ENCODE measurements around the gene HTR3B.

DNA sequence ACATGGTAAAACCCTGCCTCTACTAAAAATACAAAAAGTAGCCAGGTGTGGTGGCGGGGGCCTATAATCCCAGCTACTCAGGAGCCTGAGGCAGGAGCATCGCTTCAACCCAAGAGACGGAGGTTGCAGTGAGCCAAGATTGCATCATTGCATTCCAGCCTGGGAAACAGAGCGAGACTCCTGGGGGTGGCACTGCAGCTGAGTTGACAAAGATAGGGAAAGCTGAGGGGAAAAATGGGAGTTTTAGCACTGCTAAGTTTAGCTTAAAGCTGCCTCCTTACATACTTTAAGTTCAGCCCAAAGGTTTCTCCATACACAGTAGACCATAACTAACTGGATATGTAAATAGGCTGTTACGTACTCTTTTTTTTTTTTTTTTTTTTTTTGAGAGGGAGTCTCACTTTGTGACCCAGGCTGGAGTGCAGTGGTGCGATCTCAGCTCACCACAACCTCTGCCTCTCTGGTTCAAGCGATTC lies 20.2 kb upstream of the HTR3B start:
- TF ChIP-seq POLR2A (IDR thresholded peaks at IDR 0.05; ENCODE audit: low read length) (no peak), GATA1 (IDR thresholded peaks at IDR 0.05; ENCODE audit: low read depth, low read length) (no peak)

Data from erythroblast (primary cell).